GM12892 (cell line): ENCODE data around the gene PSMB10.

Experiments
- DNase-seq: peaks from one replicate; pipeline ENCODE4 v3.0.0; 2011; ENCODE audit not compliant: insufficient read length
- FAIRE-seq: peaks from 2 replicates; lab custom pipeline; 2011; peaks lifted over from hg19 to GRCh38; lab: Jason Lieb, UNC
- POLR2A ChIP-seq: IDR thresholded peaks from 2 replicates; pipeline ENCODE4 v1.6.1; 2011; ENCODE audit warnings: low read depth, low read length, control low read depth
- POLR2AphosphoS5 ChIP-seq: IDR thresholded peaks from 2 replicates; pipeline ENCODE4 v1.6.1; 2011; ENCODE audit warnings: low read depth, low read length, control low read depth
- TAF1 ChIP-seq: IDR thresholded peaks from 2 replicates; pipeline ENCODE4 v1.6.1; 2011; ENCODE audit warnings: low read depth, mild to moderate bottlenecking, control low read depth, low read length, borderline replicate concordance

Gene PSMB10

DNA sequence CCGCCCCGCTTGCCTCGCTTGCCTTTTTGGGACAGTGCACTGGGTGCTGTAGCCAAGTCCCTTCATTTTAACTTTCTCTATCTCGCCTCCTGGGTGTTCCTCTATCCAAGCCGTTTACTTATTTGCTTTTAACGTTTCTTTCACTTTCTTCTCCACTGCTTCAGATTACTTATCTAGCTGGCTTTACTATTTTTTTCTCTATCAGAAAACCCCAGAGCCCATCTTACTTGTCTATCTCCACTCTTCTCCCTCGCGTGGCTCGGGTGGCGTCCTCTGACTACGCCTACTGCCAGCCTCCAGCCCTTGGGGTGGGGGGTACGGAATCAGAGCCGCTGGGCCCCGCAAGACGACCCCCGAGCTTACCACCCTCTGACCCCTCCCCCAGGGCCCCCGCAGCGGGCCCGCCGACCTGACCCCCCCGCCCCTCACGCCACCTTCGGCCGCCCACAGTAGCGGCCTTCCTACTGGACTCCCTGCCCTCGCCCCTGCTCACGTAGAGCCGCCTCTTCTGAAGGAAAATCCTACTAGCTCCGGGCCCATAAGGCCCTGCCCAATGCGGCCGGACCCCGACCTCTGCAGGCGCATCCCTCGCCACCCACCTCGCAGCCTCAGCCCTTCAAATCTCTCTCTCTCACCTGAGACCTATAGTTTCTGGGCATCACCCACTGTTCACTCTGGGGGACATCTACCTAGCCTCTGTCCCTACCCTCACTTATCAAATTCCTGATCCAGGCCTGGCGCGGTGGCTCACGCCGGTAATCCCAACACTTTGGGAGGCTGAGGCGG is 32.8 kb upstream of the PSMB10 start:
- no peak for TF ChIP-seq POLR2AphosphoS5
- TF ChIP-seq TAF1: no peak
- TF ChIP-seq POLR2A: no peak
- DNase-seq (no peak), FAIRE-seq (no peak)

GRCh38 chr16:67968400-67969253 is 32.0 kb upstream of the PSMB10 start, which contains the start of gene SLC12A4:
Gene SLC12A4, minus strand, starts transcription at chr16:67968637. Its CDS starts 84 bp downstream, at chr16:67968553.
- DNase-seq: peak; percentile 97

GRCh38 chr16:67967958-67968399 is 31.3 kb upstream of the PSMB10 start:
- no peak for FAIRE-seq
- peak; percentile 62 for DNase-seq
- TF ChIP-seq POLR2A (no peak), TAF1 (no peak), POLR2AphosphoS5 (no peak)

More at GRCh38 chr16:67968400-67969253, 32.0 kb upstream of the PSMB10 start, which contains the start of gene SLC12A4:
- TF ChIP-seq POLR2A: peak; percentile 68; the same call in 1 of the 2 replicates
- no peak for TF ChIP-seq TAF1
- 0 out of 2 replicates have a peak, but pooled peaks have one; percentile 54 for TF ChIP-seq POLR2AphosphoS5
- FAIRE-seq: peak; percentile 91

GRCh38 chr16:67967183-67967957 is 30.7 kb upstream of the PSMB10 start:
- FAIRE-seq: peak; percentile 80
- TF ChIP-seq POLR2A: 0 out of 2 replicates have a peak, but pooled peaks have one; percentile 18
- no peak for TF ChIP-seq TAF1
- no peak for DNase-seq

- DNase-seq (no peak), FAIRE-seq (no peak)
- no peak; the same call in 1 of the 2 replicates for TF ChIP-seq POLR2AphosphoS5
- no peak for TF ChIP-seq TAF1
- TF ChIP-seq POLR2A: no peak
Measured at GRCh38 chr16:67966549-67967182, 30.0 kb upstream of the PSMB10 start.

DNA sequence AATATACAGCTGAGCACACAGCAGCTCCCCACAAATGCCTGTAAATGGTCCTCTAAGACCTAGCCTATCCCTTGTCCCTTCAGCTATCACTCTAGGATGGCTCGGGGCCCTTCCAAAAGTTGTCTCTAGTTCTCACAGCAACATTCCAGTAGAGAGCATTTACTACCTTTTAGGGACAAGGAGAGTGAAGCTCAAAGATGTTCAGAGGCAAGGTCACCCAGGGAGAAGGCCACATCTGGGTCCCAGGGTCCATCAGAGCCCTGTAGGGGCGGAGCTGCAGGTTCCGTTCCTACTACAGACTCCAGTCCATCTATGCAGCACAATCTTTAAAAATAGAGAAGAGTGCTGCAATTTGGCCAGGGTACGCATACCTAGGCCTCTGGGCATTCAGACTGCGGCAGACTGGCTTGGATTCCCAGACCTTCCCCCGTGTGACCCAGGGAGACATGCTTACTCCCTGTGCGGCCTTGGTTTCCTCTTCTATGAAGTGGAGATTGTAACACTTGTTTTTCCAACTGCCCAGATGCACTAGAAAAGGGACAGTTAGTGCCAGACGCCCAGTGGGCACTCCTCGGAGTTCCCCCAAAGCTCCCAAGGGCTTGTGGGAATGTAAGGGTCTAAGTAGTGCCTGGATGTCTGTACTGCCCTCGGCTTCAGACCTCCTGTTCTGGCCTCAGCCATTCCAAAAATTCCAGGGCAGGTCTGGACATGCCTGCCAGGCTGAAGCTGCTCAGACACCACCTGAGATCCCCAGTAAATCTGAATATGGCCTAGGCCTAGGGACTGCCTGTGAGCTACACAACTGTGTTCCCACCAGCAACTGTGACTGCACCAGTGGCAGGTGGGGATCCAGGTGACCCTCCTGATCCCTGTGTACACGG is 29.3 kb upstream of the PSMB10 start:
- no peak for FAIRE-seq
- TF ChIP-seq POLR2AphosphoS5 (no peak; the same call in 1 of the 2 replicates), TAF1 (no peak), POLR2A (no peak)

GRCh38 chr16:67964477-67965131 is 28.0 kb upstream of the PSMB10 start:
- DNase-seq (no peak), FAIRE-seq (peak; percentile 21)
- no peak for TF ChIP-seq POLR2A
- no peak for TF ChIP-seq POLR2AphosphoS5
- TF ChIP-seq TAF1: no peak

More for the DNA sequence above, 29.3 kb upstream of the PSMB10 start:
- DNase-seq: no peak

GRCh38 chr16:67963662-67964321 is 27.1 kb upstream of the PSMB10 start:
- TF ChIP-seq TAF1 (no peak), POLR2AphosphoS5 (no peak), POLR2A (no peak)
- DNase-seq: no peak

GRCh38 chr16:67963292-67963661 is 26.6 kb upstream of the PSMB10 start:
- no peak for FAIRE-seq
- no peak for TF ChIP-seq TAF1
- no peak for TF ChIP-seq POLR2A
- no peak for TF ChIP-seq POLR2AphosphoS5
- no peak for DNase-seq

More at GRCh38 chr16:67963662-67964321, 27.1 kb upstream of the PSMB10 start:
- no peak for FAIRE-seq

DNA sequence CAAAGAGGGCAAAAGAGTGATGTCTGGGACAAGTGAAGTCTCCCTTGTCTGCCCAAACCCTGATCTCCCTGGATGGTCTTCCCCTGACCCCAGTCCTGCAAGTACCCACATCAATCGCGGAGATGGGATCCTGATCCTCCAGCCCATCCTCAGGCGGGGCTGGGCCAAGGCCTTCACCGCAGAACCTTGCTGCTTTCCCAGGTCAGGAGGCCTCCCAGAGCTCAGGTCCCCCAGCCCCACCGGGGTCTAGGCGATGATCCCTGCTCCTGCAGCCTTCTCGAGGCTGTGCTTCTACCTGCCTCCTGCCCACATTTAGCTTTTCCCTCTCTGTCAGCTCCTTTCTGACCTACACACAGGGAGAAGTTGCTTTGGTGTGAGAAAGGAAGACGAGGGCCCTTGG is 25.5 kb upstream of the PSMB10 start:
- no peak for DNase-seq
- FAIRE-seq: no peak
- no peak for TF ChIP-seq POLR2AphosphoS5
- TF ChIP-seq POLR2A: no peak
- no peak for TF ChIP-seq TAF1
